K562 (cell line): ENCODE results near the gene SETD1B. TPM values are rescaled to one million over a fixed set of nuclear protein-coding genes. Genes with fewer than 3 reads are reported as not detected.

ENCODE experiments used
- CBX2 ChIP-seq: fragments of 200-600 bp; sonication (generic); IDR thresholded peaks from one replicate; pipeline ENCODE4 v1.6.1; 2012; ENCODE audit warnings: mild to moderate bottlenecking, low read length, inconsistent platforms; ENCODE audit not compliant: insufficient read depth, poor library complexity, severe bottlenecking
- HNRNPL ChIP-seq: fragments of 200-400 bp; formaldehyde crosslinking; IDR thresholded peaks from 2 replicates; pipeline ENCODE4 v1.6.1; 2017; ENCODE audit warnings: low read depth, mild to moderate bottlenecking, low read length
- MXI1 ChIP-seq: IDR thresholded peaks from 2 replicates; pipeline ENCODE4 v1.6.1; 2011; ENCODE audit warnings: low read depth, mild to moderate bottlenecking, improper control_type of control experiment, low read length
- PML ChIP-seq: IDR thresholded peaks from 2 replicates; pipeline ENCODE4 v1.6.1; 2012; ENCODE audit warnings: low read length, inconsistent platforms
- ZNF695 ChIP-seq: fragments of 450-650 bp; formaldehyde crosslinking; IDR thresholded peaks from 2 replicates; pipeline ENCODE4 v1.4.0; 2020; ENCODE audit warnings: mild to moderate bottlenecking, moderate library complexity
- ZNF766 ChIP-seq: fragments of 200-800 bp; sonication (Bioruptor generic); conservative IDR thresholded peaks from 2 replicates; pipeline ENCODE4 v1.6.1; 2016; ENCODE audit warnings: missing genetic modification characterization, missing compliant biosample characterization
- polyA plus RNA-seq, 8 experiments: library from polyadenylated mRNA; depleted of rRNA in 4 of 8; stranded (reverse) in 5 of 8; unstranded in 3 of 8; fragments of >200 nt; fragmentation: Nextera tagmentation in 2 of 8; fragmentation: Illumina TruSeq in 1 of 8; extraction: Ambion mirVana in 2 of 8; extraction: Trizol in 1 of 8; gene quantifications; 2 replicates each; pipeline versions ENCODE4 v1.2.1 to v1.2.3, GENCODE V29; 2011 to 2014; ENCODE audit warnings: inconsistent platforms in 1 of 8, missing spikeins in 1 of 8
- total RNA-seq, 7 experiments: library from RNA; depleted of rRNA in 6 of 7; stranded (reverse); fragments of >200 nt in 6 of 7; fragmentation: Illumina TruSeq in 2 of 7; extraction: Trizol in 2 of 7; gene quantifications; 2 replicates each; pipeline versions ENCODE4 v1.2.1 to v1.2.3, GENCODE V29; 2011 to 2021; ENCODE audit warnings: low replicate concordance in 1 of 7
- TF ChIP-seq, protein P1 (sequence below): fragments of 450-650 bp; IDR thresholded peaks from 2 replicates; pipeline ENCODE4 v1.6.1; 2016; ENCODE audit warnings: mild to moderate bottlenecking, moderate library complexity
- TF ChIP-seq, protein P2 (sequence below): fragments of 250-450 bp; sonication (Bioruptor Pico); IDR thresholded peaks from 2 replicates; pipeline ENCODE4 v1.4.0; 2020; ENCODE audit warnings: mild to moderate bottlenecking, moderate library complexity, borderline replicate concordance
- TF ChIP-seq, protein P3 (sequence below): fragments of 150-350 bp; conservative IDR thresholded peaks from 2 replicates; pipeline ENCODE4 v1.6.1; 2014; ENCODE audit warnings: low read length

The SETD1B gene
- total and polyA plus RNA-seq, 9 of the 15 experiments (the other 6 are each of a cell fraction or from before 2014, with no cell fraction given), result 0.48 to 26.6 (median 2.3) TPM

DNA sequence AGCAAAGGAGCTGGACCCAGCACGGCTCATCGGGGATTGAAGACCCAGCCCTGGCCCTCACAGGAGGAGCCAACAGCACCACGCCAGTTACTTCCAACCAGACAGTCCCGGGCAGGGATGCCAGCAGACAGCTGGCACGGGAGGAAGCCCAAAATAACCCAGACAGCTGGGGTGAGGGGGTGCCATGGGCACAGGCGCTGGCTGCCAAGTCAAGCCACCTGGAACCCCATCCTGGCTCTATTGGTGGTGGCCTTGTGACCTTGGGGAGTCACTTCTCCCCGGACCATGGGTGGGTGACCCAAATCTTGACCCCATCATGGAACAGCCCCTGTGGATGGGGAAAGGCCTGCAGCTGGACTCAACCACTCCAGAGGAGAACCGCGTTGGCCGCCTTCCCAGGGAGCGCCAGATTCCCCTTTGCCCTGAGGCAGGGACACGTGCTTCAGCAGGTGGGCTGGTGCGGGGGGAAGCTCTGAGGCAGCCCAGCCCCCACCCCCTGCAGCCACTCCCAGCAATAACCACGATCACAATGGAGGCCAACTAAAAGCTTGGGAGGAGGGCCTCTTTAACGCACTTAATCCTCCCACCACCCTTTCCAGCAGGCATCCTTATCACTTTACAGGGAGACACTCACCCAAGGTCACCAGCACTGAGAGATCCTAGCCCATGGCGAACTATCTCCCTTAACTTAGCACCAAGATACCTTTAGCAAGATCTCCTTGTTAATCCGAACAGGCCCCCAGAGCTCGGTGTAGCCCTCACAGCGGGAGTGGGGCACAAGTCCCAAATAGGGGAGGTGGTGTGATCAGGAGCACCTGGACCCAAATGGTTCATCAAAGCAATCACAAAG lies 5.6 kb upstream of the SETD1B start (continued):
- TF ChIP-seq, protein P1, sequence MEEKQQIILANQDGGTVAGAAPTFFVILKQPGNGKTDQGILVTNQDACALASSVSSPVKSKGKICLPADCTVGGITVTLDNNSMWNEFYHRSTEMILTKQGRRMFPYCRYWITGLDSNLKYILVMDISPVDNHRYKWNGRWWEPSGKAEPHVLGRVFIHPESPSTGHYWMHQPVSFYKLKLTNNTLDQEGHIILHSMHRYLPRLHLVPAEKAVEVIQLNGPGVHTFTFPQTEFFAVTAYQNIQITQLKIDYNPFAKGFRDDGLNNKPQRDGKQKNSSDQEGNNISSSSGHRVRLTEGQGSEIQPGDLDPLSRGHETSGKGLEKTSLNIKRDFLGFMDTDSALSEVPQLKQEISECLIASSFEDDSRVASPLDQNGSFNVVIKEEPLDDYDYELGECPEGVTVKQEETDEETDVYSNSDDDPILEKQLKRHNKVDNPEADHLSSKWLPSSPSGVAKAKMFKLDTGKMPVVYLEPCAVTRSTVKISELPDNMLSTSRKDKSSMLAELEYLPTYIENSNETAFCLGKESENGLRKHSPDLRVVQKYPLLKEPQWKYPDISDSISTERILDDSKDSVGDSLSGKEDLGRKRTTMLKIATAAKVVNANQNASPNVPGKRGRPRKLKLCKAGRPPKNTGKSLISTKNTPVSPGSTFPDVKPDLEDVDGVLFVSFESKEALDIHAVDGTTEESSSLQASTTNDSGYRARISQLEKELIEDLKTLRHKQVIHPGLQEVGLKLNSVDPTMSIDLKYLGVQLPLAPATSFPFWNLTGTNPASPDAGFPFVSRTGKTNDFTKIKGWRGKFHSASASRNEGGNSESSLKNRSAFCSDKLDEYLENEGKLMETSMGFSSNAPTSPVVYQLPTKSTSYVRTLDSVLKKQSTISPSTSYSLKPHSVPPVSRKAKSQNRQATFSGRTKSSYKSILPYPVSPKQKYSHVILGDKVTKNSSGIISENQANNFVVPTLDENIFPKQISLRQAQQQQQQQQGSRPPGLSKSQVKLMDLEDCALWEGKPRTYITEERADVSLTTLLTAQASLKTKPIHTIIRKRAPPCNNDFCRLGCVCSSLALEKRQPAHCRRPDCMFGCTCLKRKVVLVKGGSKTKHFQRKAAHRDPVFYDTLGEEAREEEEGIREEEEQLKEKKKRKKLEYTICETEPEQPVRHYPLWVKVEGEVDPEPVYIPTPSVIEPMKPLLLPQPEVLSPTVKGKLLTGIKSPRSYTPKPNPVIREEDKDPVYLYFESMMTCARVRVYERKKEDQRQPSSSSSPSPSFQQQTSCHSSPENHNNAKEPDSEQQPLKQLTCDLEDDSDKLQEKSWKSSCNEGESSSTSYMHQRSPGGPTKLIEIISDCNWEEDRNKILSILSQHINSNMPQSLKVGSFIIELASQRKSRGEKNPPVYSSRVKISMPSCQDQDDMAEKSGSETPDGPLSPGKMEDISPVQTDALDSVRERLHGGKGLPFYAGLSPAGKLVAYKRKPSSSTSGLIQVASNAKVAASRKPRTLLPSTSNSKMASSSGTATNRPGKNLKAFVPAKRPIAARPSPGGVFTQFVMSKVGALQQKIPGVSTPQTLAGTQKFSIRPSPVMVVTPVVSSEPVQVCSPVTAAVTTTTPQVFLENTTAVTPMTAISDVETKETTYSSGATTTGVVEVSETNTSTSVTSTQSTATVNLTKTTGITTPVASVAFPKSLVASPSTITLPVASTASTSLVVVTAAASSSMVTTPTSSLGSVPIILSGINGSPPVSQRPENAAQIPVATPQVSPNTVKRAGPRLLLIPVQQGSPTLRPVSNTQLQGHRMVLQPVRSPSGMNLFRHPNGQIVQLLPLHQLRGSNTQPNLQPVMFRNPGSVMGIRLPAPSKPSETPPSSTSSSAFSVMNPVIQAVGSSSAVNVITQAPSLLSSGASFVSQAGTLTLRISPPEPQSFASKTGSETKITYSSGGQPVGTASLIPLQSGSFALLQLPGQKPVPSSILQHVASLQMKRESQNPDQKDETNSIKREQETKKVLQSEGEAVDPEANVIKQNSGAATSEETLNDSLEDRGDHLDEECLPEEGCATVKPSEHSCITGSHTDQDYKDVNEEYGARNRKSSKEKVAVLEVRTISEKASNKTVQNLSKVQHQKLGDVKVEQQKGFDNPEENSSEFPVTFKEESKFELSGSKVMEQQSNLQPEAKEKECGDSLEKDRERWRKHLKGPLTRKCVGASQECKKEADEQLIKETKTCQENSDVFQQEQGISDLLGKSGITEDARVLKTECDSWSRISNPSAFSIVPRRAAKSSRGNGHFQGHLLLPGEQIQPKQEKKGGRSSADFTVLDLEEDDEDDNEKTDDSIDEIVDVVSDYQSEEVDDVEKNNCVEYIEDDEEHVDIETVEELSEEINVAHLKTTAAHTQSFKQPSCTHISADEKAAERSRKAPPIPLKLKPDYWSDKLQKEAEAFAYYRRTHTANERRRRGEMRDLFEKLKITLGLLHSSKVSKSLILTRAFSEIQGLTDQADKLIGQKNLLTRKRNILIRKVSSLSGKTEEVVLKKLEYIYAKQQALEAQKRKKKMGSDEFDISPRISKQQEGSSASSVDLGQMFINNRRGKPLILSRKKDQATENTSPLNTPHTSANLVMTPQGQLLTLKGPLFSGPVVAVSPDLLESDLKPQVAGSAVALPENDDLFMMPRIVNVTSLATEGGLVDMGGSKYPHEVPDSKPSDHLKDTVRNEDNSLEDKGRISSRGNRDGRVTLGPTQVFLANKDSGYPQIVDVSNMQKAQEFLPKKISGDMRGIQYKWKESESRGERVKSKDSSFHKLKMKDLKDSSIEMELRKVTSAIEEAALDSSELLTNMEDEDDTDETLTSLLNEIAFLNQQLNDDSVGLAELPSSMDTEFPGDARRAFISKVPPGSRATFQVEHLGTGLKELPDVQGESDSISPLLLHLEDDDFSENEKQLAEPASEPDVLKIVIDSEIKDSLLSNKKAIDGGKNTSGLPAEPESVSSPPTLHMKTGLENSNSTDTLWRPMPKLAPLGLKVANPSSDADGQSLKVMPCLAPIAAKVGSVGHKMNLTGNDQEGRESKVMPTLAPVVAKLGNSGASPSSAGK, result peak; percentile 53
- TF ChIP-seq ZNF695 (no peak), MXI1 (no peak; the same call in 1 of the 2 replicates), HNRNPL (no peak), PML (0 out of 2 replicates have a peak, but pooled peaks have one; percentile 21), CBX2 (no peak), ZNF766 (CRISPR knock-in tag) (no peak)
- TF ChIP-seq, protein P2, sequence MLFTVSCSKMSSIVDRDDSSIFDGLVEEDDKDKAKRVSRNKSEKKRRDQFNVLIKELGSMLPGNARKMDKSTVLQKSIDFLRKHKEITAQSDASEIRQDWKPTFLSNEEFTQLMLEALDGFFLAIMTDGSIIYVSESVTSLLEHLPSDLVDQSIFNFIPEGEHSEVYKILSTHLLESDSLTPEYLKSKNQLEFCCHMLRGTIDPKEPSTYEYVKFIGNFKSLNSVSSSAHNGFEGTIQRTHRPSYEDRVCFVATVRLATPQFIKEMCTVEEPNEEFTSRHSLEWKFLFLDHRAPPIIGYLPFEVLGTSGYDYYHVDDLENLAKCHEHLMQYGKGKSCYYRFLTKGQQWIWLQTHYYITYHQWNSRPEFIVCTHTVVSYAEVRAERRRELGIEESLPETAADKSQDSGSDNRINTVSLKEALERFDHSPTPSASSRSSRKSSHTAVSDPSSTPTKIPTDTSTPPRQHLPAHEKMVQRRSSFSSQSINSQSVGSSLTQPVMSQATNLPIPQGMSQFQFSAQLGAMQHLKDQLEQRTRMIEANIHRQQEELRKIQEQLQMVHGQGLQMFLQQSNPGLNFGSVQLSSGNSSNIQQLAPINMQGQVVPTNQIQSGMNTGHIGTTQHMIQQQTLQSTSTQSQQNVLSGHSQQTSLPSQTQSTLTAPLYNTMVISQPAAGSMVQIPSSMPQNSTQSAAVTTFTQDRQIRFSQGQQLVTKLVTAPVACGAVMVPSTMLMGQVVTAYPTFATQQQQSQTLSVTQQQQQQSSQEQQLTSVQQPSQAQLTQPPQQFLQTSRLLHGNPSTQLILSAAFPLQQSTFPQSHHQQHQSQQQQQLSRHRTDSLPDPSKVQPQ (CRISPR knock-in tag), result no peak
- TF ChIP-seq, protein P3, sequence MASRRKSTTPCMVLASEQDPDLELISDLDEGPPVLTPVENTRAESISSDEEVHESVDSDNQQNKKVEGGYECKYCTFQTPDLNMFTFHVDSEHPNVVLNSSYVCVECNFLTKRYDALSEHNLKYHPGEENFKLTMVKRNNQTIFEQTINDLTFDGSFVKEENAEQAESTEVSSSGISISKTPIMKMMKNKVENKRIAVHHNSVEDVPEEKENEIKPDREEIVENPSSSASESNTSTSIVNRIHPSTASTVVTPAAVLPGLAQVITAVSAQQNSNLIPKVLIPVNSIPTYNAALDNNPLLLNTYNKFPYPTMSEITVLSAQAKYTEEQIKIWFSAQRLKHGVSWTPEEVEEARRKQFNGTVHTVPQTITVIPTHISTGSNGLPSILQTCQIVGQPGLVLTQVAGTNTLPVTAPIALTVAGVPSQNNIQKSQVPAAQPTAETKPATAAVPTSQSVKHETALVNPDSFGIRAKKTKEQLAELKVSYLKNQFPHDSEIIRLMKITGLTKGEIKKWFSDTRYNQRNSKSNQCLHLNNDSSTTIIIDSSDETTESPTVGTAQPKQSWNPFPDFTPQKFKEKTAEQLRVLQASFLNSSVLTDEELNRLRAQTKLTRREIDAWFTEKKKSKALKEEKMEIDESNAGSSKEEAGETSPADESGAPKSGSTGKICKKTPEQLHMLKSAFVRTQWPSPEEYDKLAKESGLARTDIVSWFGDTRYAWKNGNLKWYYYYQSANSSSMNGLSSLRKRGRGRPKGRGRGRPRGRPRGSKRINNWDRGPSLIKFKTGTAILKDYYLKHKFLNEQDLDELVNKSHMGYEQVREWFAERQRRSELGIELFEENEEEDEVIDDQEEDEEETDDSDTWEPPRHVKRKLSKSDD, result no peak
